HepG2 (cell line): ENCODE results near the gene CCDC91. TPM values are rescaled to one million over a fixed set of nuclear protein-coding genes. Genes with fewer than 3 reads are reported as not detected.

Experiments
- ATAC-seq: fragments of 200-7000 bp; cut with Tn5 transposase; 3 replicates; pipeline ENCODE4 v1.9.1; 2020; ENCODE audit warnings: mild to moderate bottlenecking, moderate library complexity
- BruUV-seq: library from RNA; stranded (reverse); fragments of 400-500 nt; replicated peaks from 2 replicates; lab custom pipeline; 2021; lab: Mats Ljungman, UMichigan
- CTCF ChIA-PET: fragments of 300-600 bp; formaldehyde crosslinking; extraction: SDS; loops from one replicate; lab custom pipeline; 2021; ENCODE audit warnings: low total read pairs, inconsistent platforms, low intra/inter-chr PET ratio; lab: Yijun Ruan, JAX
- POLR2A ChIA-PET: fragments of 350-600 bp; sonication (Branson Sonifier 250); formaldehyde crosslinking; loops from one replicate; lab custom pipeline; 2020; ENCODE audit warnings: antibody characterized with exemption, inconsistent platforms; lab: Yijun Ruan, JAX
- DNase-seq: peaks from one replicate; pipeline ENCODE4 v3.0.0-alpha.2; 2015; ENCODE audit warnings: low spot score
- FAIRE-seq: peaks from 3 replicates; lab custom pipeline; 2011; peaks lifted over from hg19 to GRCh38; lab: Jason Lieb, UNC
- H2AFZ ChIP-seq: one replicate; pipeline ENCODE4 v1.6.1; 2011; ENCODE audit warnings: low read length, inconsistent platforms
- H3K27ac ChIP-seq: fragments of 300-600 bp; 3 replicates; pipeline ENCODE4 v1.8.0; 2011; ENCODE audit warnings: mixed run types, mild to moderate bottlenecking, mixed read lengths, low read length, inconsistent platforms; ENCODE audit not compliant: insufficient read depth; ENCODE audit errors: extremely low read length
- H3K27me3 ChIP-seq, 2 experiments: fragments of 200-600 bp in 1 of 2; 2 replicates in 1 of 2; 3 replicates in 1 of 2; pipeline versions ENCODE4 v1.6.0 to v1.8.0; 2011; ENCODE audit warnings: low read length in 2 of 2, mild to moderate bottlenecking in 2 of 2, moderate library complexity in 2 of 2, inconsistent platforms in 1 of 2; ENCODE audit not compliant: insufficient read depth in 2 of 2, control insufficient read depth in 1 of 2
- H3K36me3 ChIP-seq, 2 experiments: fragments of 200-600 bp in 1 of 2; replicated peaks in 1 of 2; 2 replicates in 1 of 2; 3 replicates in 1 of 2; pipeline versions ENCODE4 v1.5.1 to v1.8.0; 2011; ENCODE audit warnings: low read length in 2 of 2, inconsistent platforms in 1 of 2; ENCODE audit not compliant: insufficient read depth in 2 of 2, control insufficient read depth in 1 of 2
- H3K4me1 ChIP-seq: 2 replicates; pipeline ENCODE4 v1.5.1; 2012; ENCODE audit warnings: low read length, inconsistent platforms; ENCODE audit not compliant: insufficient read depth
- H3K4me2 ChIP-seq: 2 replicates; pipeline ENCODE4 v1.6.0; 2011; ENCODE audit warnings: low read depth, low read length, inconsistent platforms
- H3K4me3 ChIP-seq, 3 experiments: fragments of 200-600 bp in 1 of 3; sonication (generic), shearing (Covaris generic) in 1 of 3; replicated peaks in 1 of 3; 2 replicates each; pipeline ENCODE4 v1.5.1; 2011 to 2016; ENCODE audit warnings: low read length in 3 of 3, inconsistent platforms in 2 of 3, low read depth in 2 of 3, mild to moderate bottlenecking in 2 of 3, control low read depth in 1 of 3, mixed read lengths in 1 of 3; ENCODE audit not compliant: insufficient read depth in 1 of 3
- H3K79me2 ChIP-seq: one replicate; pipeline ENCODE4 v1.6.1; 2011; ENCODE audit warnings: low read length, inconsistent platforms; ENCODE audit not compliant: insufficient read depth
- H3K9ac ChIP-seq: 2 replicates; pipeline ENCODE4 v1.6.0; 2011; ENCODE audit warnings: mild to moderate bottlenecking, low read depth, low read length, inconsistent platforms; ENCODE audit not compliant: insufficient read depth
- H3K9me3 ChIP-seq: 2 replicates; pipeline ENCODE4 v1.5.1; 2012; ENCODE audit warnings: mild to moderate bottlenecking, low read length
- H4K20me1 ChIP-seq: 2 replicates; pipeline ENCODE4 v1.6.0; 2011; ENCODE audit warnings: inconsistent platforms, mild to moderate bottlenecking, low read length, moderate library complexity; ENCODE audit not compliant: insufficient read depth
- ARHGAP35 ChIP-seq: sonication (generic); formaldehyde crosslinking; IDR thresholded peaks from 2 replicates; pipeline ENCODE4 v1.9.0; 2022; ENCODE audit warnings: mild to moderate bottlenecking, inconsistent platforms, moderate library complexity, missing genetic modification reagents, borderline replicate concordance
- IRF2 ChIP-seq: IDR thresholded peaks from 2 replicates; pipeline ENCODE4 v1.6.1; 2018; ENCODE audit warnings: missing genetic modification reagents, missing compliant biosample characterization
- KLF6 ChIP-seq: IDR thresholded peaks from 2 replicates; pipeline ENCODE4 v1.8.0; 2016; ENCODE audit warnings: missing biosample characterization, missing genetic modification reagents
- MAZ ChIP-seq, 2 experiments: sonication (generic) in 1 of 2; formaldehyde crosslinking in 1 of 2; IDR thresholded peaks; 2 replicates each; pipeline versions ENCODE4 v1.5.0 to v1.6.1; 2012 to 2020; ENCODE audit warnings: low read depth in 2 of 2, mild to moderate bottlenecking in 2 of 2, borderline replicate concordance in 1 of 2, improper control_type of control experiment in 1 of 2, low read length in 1 of 2, missing genetic modification reagents in 1 of 2, moderate library complexity in 1 of 2
- MLXIP ChIP-seq: sonication (generic); formaldehyde crosslinking; IDR thresholded peaks from 2 replicates; pipeline ENCODE4 v1.9.0; 2021; ENCODE audit warnings: missing genetic modification reagents, borderline replicate concordance
- MYNN ChIP-seq: sonication (generic); formaldehyde crosslinking; IDR thresholded peaks from 2 replicates; pipeline ENCODE4 v1.4.0; 2020; ENCODE audit warnings: mild to moderate bottlenecking, low read depth, missing genetic modification reagents
- NR2F6 ChIP-seq, 2 experiments: IDR thresholded peaks; 2 replicates each; pipeline ENCODE4 v1.6.1; 2016; ENCODE audit warnings: antibody characterized with exemption in 1 of 2, mild to moderate bottlenecking in 1 of 2
- RXRA ChIP-seq: sonication (generic); formaldehyde crosslinking; IDR thresholded peaks from 2 replicates; pipeline ENCODE4 v1.5.1; 2020; ENCODE audit warnings: missing genetic modification reagents
- ZBTB1 ChIP-seq: sonication (generic); formaldehyde crosslinking; IDR thresholded peaks from 2 replicates; pipeline ENCODE4 v1.4.0; 2020; ENCODE audit warnings: missing genetic modification reagents, borderline replicate concordance
- ZBTB4 ChIP-seq: sonication (generic); formaldehyde crosslinking; IDR thresholded peaks from 2 replicates; pipeline ENCODE4 v1.4.0; 2020; ENCODE audit warnings: missing genetic modification reagents, mild to moderate bottlenecking, borderline replicate concordance
- WGBS: methylation state at CpG from one replicate; pipeline ENCODE4 v1.1.6; 2017; ENCODE audit warnings: low lambda C conversion rate; 5-methylcytosine and 5-hydroxymethylcytosine counted together
- in situ Hi-C: cut with HindIII; loops from 2 replicates; pipeline ENCODE4 v1.10.0; 2017; ENCODE audit warnings: low pct_unique_long_range_greater_than_20kb; ENCODE audit not compliant: extremely low pct_ligation_motif_present
- intact Hi-C: fragments of 100-400 bp; cut with micrococcal nuclease; formaldehyde crosslinking; loops from one replicate; pipeline ENCODE4 v1.10.0; 2022; ENCODE audit not compliant: unreplicated experiment
- polyA plus RNA-seq, 8 experiments: library from polyadenylated mRNA; depleted of rRNA in 3 of 8; stranded (reverse) in 7 of 8; unstranded in 1 of 8; fragments of >200 nt; fragmentation: Illumina TruSeq in 4 of 8; extraction: Trizol in 4 of 8; gene quantifications; 2 replicates each; pipeline versions ENCODE4 v1.2.1 to v1.2.3, GENCODE V29; 2011 to 2016; ENCODE audit warnings: low read depth in 4 of 8, missing spikeins in 1 of 8, mixed read lengths in 1 of 8; ENCODE audit not compliant: insufficient read depth in 1 of 8
- total RNA-seq, 5 experiments: library from RNA; depleted of rRNA; stranded (reverse); fragments of >200 nt; fragmentation: Illumina TruSeq; extraction: Trizol; gene quantifications; 2 replicates each; pipeline ENCODE4 v1.2.3, GENCODE V29; 2016; ENCODE audit warnings: low read depth in 1 of 5

Gene CCDC91
- total and polyA plus RNA-seq, 2 of the 13 experiments (the other 11 are each of a cell fraction or from before 2014, with no cell fraction given), result 9.8 to 15.8 TPM

- Histone ChIP-seq H3K27ac (no peak overlapping the region), H3K79me2 (no peaks in the 10 kb centered on the region), H3K27me3 (no peaks in the 10 kb centered on the region), H3K4me3 (no peak overlapping the region)
- in situ Hi-C loops, result no loop called here
- 82% methylated on average over 3 of the region's 3 CpGs for WGBS
- no peak for DNase-seq
- TF ChIP-seq NR2F6 (IDR thresholded peaks at IDR 0.05) (no peak), NR2F6 (CRISPR knock-in tag; IDR thresholded peaks at IDR 0.05) (no peak), ZBTB1 (no peak), ARHGAP35 (no peak), KLF6 (CRISPR knock-in tag) (no peak), RXRA (no peak), MYNN (CRISPR knock-in tag) (no peak), ZBTB4 (CRISPR knock-in tag) (no peak), MLXIP (CRISPR knock-in tag) (no peak), IRF2 (CRISPR knock-in tag) (no peak), MAZ (IDR thresholded peaks at IDR 0.05; ENCODE audit: borderline replicate concordance, low read depth, low read length) (no peak), MAZ (CRISPR knock-in tag; IDR thresholded peaks at IDR 0.05; ENCODE audit: low read depth) (no peak)
- TF ChIP-seq, all 625 proteins: peak for 0
- FAIRE-seq (no peak), ATAC-seq (no peak)
- BruUV-seq, result no TSS peak
- Histone ChIP-seq H3K4me2 (no peak overlapping the region), H2AFZ (no peak overlapping the region), H3K4me1 (no peaks in the 10 kb centered on the region), H3K36me3 (no peaks in the 10 kb centered on the region), H3K9ac (no peak overlapping the region), H4K20me1 (no peaks in the 10 kb centered on the region), H3K9me3 (no peaks in the 10 kb centered on the region)
- ChIA-PET POLR2A (no interaction called here), CTCF (no interaction called here)
- intact Hi-C loops, result no loop called here
Observed at GRCh38 chr12:28253161-28253641, 62.9 kb downstream of the CCDC91 start.
